ENCODE results near the gene LILRA6. TPM values are rescaled to one million over a fixed set of nuclear protein-coding genes. Genes with fewer than 3 reads are reported as not detected.
"Not testable (repeated sequence)": the region's sequence is repeated elsewhere in the genome, so short reads cannot be mapped to it uniquely, and the experiment has no call there.

Gene LILRA6
- total RNA-seq, 1 donor from 2014 or later: not detected

DNA sequence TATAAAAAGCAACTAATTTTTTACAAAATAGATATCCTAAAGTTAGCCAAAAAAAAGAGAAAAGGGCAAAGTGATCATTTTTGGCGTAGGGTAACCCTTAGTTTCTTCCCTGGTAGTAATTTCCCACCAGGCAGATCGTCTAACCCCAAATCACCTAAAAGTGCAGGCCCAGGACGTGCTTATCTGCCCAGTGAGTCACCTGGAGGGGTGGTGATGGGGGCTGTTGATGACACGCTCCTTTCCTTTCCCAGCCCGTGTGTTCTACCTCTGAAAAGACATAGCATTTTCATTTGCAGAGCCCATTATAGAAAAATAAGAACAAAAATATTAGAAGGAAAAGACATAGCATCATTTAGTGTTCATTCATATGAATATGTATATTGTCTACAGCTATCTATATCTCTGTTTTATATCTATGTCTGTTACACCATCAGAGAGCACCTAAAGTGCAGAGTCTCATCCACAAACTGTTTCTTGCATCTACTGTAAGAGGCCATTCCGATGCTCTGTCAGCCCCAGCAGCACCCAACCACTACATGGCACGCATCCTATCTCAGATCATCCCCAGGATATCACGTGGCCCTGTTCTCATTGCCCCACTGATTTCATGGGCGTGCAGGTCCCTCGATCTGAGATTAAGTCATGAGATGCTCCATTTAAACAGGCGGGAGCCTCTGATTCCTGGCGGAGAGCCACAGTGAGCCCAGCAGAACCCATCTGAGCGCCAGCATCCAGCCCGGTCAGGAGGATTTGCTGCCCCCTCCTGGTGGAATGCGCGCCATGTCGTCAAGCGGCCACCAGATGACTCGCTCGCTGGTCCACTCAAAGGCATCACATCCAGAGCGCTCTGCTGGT, 11.3 kb downstream of the LILRA6 start:
- peak; percentile 56 to 77 for DNase-seq (ENCODE audit: low read depth in 2 of 2)

DNA sequence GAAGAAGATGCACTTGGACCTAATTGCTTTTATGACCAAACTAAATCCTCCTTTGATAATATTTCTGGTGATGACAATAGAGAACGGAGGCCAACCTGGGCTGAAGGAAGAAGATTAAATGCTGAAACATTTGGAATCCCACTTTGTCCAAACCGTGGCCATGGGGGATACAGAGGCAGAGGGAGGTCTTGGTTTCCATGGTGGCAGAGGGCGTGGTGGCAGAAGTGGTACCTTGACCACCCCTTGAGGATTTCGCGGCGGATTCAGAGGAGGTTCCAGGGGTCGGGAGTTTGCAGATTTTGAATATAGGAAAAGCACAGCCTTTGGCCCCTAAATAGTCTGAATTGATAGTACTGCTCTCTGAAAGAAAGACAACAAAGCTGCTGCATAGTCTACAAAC, 12.6 kb downstream of the LILRA6 start:
- no peak for DNase-seq (ENCODE audit: low read depth in 2 of 2)

DNA sequence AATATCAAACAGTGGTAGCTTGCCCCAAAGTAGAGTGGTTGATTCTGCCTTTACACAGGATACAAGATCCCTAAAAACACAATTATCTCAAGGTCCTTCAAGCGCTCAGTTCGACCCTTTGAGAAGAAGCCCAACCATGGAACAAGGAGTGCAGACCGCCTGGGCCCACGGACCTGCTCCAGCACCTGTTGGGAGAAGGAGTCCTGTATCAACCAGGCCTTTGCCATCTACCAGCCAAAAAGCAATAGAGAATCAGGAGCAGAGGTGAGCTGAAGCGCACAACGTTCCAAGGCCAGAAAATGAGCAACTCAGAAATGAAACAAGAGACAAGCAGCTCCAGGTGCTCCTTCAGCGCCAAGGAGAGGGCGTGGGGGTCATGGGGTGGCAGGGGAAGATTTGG, 13.4 kb downstream of the LILRA6 start:
- DNase-seq (ENCODE audit: low read depth in 2 of 2): no peak

DNA sequence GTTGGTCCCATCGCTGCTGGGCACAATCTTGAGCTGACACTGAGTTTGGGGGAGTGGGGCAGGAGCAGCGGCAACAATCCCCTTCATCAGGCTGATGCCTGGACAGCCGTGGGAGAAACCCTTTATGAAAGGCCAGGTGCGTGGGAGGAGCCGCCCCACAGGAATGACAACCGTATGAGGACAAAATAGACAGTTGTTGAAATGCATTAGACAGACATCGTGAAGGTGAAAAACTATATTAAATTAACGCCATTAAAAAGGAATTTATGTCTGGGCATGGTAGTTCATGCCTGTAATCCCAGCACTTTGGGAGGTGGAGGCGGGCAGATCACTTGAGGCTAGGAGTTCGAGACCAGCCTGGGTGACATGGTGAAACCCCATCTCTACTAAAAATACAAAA, 18.0 kb downstream of the LILRA6 start:
- not testable (repeated sequence) for DNase-seq (ENCODE audit: low read depth in 2 of 2)

DNA sequence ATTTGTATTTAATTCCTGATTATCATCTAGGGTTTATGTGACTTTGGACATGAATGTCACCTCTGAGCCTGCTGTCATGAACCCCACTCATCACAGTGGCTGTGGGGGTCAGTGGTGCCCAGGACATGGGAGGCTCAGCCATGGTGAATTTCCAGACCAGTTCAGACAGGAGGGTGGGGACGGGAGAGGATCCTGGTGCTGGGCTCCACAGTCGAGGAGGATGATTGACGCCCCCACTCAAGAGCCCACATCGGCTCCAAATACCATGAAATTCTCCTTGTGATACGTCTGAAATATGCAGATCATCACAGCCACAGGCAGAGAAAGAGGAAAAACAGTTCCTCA, 18.7 kb downstream of the LILRA6 start:
- DNase-seq (ENCODE audit: low read depth in 2 of 2): not testable (repeated sequence)

DNA sequence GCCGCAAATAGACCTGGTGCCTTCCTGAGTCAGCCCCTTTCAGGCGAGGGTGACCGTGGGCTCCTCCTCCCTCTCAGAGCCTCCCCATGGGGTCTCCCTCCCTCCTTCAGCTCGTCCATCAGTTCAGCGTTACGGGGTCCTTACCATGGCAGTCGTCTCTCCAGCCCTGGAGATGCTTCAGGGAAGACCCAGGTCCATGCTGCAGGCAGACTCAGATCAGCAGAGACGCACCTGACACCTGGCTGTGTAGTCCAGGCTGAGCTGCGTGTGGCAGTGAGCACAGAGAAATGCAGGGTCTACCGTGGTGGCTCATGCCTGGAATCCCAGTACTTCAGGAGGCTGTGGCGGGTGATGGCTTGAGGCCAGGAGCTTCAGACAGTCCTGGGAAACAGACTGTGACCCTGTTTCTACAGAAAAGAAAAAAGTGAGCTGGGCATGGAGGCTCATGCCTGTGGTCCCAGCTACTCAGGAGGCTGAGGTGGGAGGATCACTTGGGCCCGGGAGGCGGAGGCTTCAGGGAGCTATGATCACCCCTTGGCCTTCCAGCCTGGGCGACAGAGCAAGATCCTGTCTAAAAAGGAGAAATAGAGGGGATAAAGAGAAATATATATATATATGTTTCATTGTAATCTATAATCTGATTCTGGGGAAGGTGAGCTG, 19.2 kb downstream of the LILRA6 start:
- DNase-seq (ENCODE audit: low read depth in 2 of 2): not testable (repeated sequence)

DNA sequence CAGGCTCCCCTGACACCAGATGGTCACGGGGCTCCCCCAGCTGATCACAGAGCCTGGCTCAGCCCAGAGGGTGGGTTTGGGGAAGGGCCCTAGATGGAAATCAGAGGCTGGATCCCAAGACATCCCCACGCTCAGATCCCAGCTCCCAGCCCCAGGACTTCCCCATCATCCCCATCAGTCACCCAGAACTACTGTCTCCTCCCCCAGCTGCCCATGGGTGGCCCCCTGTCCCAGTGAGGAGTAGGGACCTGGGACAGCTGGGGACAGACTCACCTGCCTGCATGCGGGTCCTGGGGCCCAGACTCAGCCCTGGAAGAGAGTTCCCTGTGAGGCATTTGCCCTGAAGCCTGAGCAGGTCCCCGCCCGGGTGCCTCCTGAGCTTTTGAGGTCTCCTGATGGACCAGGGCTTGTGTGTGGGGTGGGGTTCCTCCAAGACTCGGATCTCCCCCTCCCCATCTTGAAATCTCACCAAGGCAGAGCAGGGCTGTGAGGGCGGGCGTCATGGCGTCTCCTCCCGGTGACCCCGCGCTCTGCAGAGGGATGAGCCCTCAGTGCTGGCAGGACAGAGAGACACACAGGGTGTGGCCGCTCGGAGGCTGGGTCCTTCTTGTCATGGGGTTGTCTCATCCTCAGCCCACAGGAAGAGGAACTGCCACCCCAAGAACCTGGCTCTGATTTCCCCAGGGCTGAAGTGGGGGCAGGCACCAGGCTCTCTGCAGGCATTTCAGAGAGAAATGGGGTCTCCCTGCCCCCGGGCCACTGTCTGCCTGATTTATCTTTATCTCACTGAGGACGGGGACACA, 19.9 kb downstream of the LILRA6 start, which contains the start of gene LILRB3:
Gene LILRB3 (minus strand): TSS at position 534 of the 803 bp plus-strand sequence. CDS start 31 bp downstream, at position 503.
- not testable (repeated sequence) for DNase-seq (ENCODE audit: low read depth in 2 of 2)

DNA sequence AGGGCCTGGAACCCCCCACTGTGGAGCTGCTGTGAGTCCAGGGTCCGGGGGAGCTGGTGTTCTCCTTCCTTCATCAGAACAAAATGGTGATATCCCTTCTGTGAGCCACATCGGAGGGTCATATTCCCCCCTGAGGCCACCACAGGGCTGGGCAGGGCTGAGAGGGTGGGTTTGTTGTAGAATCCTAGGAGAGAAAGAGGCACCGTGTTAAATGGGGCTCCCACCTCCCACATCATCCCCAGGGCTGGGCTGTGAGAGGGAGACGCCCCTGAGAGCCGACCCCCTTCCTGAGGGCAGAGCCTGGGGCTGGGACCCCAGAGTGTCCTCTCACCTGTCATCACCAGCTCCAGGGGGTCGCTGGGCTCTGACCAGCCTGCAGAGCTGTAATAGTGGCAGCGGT, 20.6 kb downstream of the LILRA6 start:
- not testable (repeated sequence) for DNase-seq (ENCODE audit: low read depth in 2 of 2)

DNA sequence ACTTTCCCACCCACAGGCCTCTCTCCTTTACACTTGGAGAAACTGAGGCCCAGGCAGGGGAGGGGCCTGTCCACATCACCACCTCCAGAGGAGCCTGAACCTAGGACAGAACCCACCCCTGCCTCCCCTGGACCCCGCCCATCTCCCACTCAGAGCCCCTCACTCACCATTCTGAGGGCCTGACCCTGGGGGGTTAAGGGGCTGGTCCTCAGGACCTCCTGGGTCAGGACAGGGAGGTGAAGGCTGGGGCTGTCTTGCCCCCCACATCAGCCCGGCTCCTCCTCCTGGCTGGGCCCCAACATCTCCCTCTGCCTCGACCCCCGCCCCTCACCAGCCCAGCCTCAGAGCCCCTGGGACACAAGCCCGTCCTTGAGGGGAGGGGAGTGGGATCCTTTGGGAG, 22.9 kb downstream of the LILRA6 start:
- DNase-seq (ENCODE audit: low read depth in 2 of 2): not testable (repeated sequence)

DNA sequence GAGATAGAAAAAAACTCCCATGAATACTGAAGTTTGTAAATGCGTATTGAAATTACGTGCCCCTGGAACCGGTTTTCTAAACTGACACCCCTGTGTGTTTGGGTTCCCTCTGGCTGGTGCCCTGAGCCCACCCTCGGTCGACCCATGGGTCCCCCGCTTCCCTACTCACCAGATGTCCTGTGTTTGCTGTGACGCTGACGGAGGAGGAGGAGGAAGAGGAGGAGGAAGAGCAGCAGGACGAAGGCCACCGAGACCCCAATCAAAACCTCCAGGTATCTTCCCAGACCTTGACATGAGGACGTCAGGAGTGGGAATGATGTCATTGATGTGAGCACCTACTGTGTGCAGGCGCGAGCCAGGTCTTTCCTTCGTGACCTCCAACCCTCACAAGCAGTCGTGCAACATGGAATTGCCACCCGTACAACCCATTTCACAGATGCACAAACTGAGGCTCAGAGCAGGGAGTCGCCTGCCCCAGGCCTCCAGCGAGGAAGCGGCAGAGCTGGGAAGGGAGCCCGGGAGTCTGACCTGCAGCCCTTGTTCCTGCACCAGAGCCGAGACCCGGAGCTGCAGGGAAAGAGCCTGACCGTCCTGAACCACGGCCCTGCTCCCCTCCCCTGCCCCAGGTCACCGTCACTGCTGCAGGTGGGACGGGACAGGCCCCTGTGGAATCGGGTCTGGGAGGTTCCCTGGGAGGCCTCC, 23.5 kb downstream of the LILRA6 start:
- DNase-seq (ENCODE audit: low read depth in 2 of 2): no peak

DNA sequence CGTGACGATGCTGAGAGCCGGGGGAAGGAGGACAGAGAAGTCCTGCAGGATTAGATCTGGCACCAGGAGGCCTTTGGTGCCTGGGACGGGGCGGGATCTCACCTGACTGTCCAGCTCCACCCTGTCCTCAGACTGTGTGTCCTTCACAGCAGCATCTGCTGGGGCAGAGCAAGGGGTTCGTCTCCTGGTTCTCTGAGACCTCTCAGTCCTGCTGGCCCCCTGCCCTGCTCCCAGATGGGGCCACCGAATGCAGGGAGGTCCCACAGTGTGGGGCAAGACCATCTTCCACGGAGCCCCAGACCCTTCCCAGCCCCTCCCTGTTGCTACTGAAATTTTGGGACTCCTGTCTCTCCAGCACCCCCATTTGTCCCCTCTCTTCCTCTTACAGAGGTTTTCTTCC, 24.3 kb downstream of the LILRA6 start:
- no peak for DNase-seq (ENCODE audit: low read depth in 2 of 2)

DNA sequence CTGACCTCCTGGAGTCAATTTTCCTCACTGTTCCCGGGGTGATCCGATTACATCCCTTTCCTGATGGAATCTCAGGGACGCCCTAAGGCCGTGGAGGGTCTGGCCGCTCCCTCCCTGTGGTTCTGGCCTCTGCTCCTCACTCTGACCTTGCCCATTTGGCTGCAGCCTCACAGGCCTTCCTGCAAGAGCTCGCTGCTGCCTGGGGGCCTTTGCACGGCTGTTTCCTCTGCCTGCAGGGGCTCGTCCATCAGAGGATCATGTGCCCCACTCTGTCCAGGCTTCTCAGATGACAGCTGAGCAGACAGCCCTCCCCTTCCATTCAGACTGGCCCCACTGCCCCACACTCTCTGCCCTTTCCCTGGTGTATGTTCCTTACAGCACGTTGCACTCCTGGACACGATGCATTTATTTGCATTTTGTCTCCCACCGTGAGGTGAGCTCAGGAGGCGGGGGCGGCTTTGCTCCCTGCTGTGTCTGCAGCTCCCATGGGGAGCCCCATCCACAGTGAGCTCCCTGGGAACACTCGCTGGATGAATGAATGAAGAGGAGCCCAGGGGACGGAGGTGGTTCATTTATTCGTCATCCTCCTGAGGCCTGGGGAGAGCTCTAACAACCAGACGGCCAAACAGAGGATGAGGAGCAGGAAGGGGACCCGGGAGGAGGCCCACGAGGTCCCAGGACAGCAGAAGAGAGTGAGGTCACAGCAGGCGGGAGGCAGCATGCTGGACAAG, 24.9 kb downstream of the LILRA6 start:
- not testable (repeated sequence) for DNase-seq (ENCODE audit: low read depth in 2 of 2)

DNA sequence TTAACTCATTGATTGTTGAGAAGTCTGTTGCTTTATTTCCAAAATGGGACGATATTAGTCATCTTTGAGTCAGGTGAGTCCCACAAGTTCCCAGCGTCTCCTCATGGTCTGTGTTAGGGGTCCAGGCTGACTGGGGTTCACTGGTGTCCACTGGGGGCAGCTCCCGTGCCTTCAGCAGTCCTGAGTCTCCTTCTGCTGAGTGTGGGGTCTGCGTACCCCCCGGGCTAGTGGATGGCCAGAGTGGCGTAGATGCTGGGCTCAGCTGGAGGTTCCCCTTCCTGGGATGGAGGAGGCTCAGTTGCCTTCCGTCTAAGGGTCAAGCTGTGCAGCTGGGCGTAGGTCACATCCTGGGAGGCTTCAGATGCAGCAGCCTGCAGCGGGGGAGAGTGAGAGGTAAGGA, 25.7 kb downstream of the LILRA6 start:
- DNase-seq (ENCODE audit: low read depth in 2 of 2): no peak

DNA sequence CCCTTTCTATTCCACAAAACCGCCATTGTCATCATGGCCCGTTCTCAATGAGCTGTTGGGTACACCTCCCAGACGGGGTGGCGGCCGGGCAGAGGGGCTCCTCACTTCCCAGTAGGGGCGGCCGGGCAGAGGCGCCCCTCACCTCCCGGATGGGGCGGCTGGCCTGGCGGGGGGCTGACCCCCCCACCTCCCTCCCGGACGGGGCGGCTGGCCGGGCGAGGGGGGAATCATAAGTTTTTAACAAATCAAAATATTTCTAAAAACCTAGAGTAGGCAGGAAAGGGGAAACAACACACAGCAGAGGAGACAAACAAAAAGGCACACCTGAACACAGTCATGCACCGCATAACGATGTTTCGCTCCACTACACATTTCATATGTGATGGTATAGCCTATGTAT, 27.9 kb downstream of the LILRA6 start:
- not testable (repeated sequence) for DNase-seq (ENCODE audit: low read depth in 2 of 2)

DNA sequence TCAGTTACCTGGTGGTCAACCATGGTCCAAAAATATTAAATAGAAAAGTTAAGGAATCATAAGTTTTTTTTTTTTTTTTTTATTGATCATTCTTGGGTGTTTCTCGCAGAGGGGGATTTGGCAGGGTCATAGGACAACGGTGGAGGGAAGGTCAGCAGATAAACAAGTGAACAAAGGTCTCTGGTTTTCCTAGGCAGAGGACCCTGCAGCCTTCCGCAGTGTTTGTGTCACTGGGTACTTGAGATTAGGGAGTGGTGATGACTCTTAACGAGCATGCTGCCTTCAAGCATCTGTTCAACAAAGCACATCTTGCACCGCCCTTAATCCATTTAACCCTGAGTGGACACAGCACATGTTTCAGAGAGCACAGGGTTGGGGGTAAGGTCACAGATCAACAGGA, 28.4 kb downstream of the LILRA6 start:
- DNase-seq (ENCODE audit: low read depth in 2 of 2): not testable (repeated sequence)

DNA sequence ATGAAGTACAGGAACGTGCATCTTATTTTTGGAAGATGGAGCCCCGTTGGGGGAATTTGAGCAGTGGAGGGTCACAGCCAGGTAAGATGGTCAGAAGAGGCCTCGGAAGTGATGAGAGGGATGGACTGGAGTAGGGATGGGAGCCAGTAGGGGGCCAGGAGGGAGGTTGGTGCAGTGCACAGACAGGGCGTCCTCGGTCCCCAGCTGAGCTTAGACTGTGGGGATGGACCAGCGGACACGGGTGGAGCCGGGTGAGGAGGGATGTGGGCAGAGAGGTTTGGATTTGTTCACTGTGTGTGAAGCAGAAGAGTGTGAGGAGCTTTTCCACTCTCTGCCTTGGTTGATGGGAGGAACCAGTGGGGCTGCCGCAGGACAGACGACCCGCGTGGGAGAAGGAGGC, 31.4 kb downstream of the LILRA6 start:
- no peak for DNase-seq (ENCODE audit: low read depth in 2 of 2)

DNA sequence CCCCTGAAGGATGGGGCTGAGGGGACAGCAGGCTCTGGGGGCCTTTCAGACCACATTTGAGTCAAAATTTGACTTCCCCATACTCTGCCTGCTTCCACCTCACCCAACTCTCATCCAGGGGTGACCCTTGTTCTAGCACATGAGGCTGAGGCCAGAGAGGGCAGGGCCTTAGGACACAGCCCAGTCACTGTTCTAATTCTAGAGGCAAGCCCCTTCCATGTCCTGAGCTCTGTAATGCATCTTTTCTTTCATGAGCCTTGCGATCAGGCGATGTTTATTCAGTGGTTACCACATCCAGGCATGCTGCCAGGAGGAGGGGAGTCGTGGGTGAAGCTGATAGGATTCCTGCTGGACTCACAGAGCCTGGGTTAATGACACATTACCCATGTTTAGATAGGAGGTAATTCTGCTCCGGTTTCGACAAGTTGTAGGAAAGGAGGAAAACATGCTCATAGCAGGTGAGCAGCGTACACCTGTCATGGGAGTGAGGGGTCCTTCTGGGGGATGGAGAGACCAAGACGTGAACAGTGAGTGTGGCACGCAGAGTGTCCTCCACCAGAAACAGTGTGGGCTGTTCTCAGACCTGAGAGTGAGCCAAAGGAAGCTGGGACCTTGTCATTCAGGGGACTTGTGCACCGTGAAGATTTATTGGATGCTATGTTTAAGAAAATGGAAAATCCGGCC, 32.6 kb downstream of the LILRA6 start:
- peak; percentile 22 to 95 for DNase-seq (ENCODE audit: low read depth in 2 of 2)

DNA sequence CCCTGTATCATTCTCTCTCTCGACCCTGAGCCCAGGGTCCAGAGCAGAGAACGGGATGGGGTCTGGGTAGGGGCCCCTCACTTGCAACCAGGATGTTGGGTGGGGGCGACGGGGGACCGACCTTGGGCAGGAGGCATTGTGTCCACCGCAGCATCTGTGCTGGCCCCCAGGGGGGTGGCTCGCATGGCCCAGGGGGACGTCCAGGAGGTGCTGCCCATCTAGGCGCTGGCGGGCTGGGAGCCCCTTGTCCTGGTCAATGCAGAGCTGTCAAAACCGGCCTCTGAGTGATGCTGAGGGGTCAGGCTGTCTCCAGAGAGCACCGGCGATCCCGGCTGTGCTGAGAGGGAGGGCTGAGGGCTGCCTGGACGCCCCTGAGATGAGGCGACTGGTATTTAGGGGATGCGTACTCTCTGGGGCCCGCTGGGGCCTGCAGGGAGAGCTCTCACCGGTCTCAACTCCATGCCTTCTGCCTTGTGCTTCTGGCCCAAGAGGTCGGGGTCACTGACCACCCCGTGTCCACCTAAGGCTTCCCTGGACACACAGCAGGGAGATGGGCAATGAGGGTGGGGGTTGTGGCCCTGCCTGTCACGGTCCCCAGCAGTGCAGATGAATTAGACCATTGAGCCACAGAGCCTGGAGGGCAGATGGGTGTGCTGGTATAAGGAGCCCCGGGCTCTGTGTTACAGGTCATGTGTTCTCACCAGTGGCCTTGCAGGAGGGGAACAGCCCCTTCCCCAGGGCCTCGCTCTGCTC, 33.4 kb downstream of the LILRA6 start:
- DNase-seq (ENCODE audit: low read depth in 2 of 2): no peak

DNA sequence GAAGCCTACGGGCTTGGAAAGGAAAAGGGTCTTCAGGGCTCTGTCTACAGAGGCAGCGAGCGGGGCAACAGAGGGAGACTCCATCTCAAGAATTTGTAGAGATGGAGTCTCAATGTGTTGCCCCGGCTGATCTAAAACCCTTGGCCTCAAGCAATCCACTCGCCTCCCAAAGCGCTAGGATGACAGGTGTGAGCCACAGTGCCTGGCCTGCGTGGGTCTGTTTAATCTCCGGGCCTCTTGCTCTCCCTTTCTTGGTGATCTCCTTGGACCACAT, 33.9 kb downstream of the LILRA6 start:
- DNase-seq (ENCODE audit: low read depth in 2 of 2): no peak

All from dermis microvascular lymphatic vessel endothelial cell (primary cell).